ENCODE results near the gene SMAD9. TPM values are rescaled to one million over a fixed set of nuclear protein-coding genes. Genes with fewer than 3 reads are reported as not detected.
A peak's percentile ranks its signal among the peaks of the same experiment; 100 is the strongest.

The SMAD9 gene
- total RNA-seq, 1 experiment from 2014 or later, result 0.87 TPM

- Histone ChIP-seq H2AFZ (ENCODE audit: low read length) (no peak overlapping the region), H3K4me1 (ENCODE audit: insufficient read depth, low read length) (peaks cover 16% of the 10 kb centered on the region), H3K9me2 (replicated peaks; ENCODE audit: low read length) (no peaks in the 10 kb centered on the region), H3K27me3 (ENCODE audit: low read length) (no peaks in the 10 kb centered on the region), H3K27ac (ENCODE audit: low read length) (peak overlapping the region; percentile 60), H3K9me3 (ENCODE audit: low read length) (no peaks in the 10 kb centered on the region), H3K9ac (ENCODE audit: low read length) (no peak overlapping the region), H3K36me3 (ENCODE audit: low read depth, low read length) (no peaks in the 10 kb centered on the region), H3F3A (ENCODE audit: low read length, unreplicated experiment) (peaks cover 5% of the 10 kb centered on the region), H3K79me2 (ENCODE audit: low read length) (no peaks in the 10 kb centered on the region), H4K20me1 (ENCODE audit: low read length) (no peaks in the 10 kb centered on the region), H3K4me2 (ENCODE audit: low read length) (no peak overlapping the region), H3K4me3 (ENCODE audit: low read length) (no peak overlapping the region)
- BruUV-seq (replicated peaks), result no TSS peak
- TF ChIP-seq CTCF (conservative IDR thresholded peaks at IDR 0.05; ENCODE audit: low read depth, low read length) (no peak), EZH2phosphoT487 (IDR thresholded peaks at IDR 0.05; ENCODE audit: borderline replicate concordance, low read length) (no peak), EZH2 (IDR thresholded peaks at IDR 0.05; ENCODE audit: low read length, unreplicated experiment) (no peak)
- POLR2A ChIA-PET (ENCODE audit: unreplicated experiment), result no interaction called here
- ATAC-seq (peak; percentile 36), DNase-seq (peak; percentile 13)
- CTCF ChIA-PET, result no interaction called here
- intact Hi-C loops (cut with micrococcal nuclease), result loop anchor here (2.0 kb wide), 1 partner anchor 43 kb away; no protein-coding TSS in a partner anchor
Observed at GRCh38 chr13:36870050-36870692, 49.9 kb downstream of the SMAD9 start.

DNA sequence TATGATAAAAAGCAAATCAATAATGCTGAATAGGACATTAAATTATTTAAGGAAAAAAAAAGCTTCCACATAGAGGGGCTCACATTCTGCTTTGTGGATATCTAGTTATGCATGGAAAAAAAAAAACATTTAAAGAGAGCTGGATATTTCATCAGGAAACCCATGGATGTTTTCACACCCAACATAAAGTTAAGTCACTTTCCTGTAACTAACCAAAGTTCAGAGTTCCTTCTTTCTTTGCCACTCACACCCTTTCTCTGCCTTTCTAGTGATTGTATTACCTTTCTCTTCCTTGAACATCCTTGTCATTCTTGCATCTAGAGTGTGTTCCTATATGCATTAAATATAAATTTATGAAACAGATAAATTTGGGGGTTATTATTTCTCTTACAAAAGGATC is 53.8 kb downstream of the SMAD9 start:
- Histone ChIP-seq H3K36me3 (ENCODE audit: low read depth, low read length) (no peaks in the 10 kb centered on the region), H3K9me2 (replicated peaks; ENCODE audit: low read length) (no peaks in the 10 kb centered on the region), H3K27ac (ENCODE audit: low read length) (no peak overlapping the region), H3K4me2 (ENCODE audit: low read length) (no peak overlapping the region), H2AFZ (ENCODE audit: low read length) (no peak overlapping the region), H3K4me1 (ENCODE audit: insufficient read depth, low read length) (peaks cover 24% of the 10 kb centered on the region), H3K9ac (ENCODE audit: low read length) (no peak overlapping the region), H3F3A (ENCODE audit: low read length, unreplicated experiment) (peaks cover 5% of the 10 kb centered on the region), H3K4me3 (ENCODE audit: low read length) (no peak overlapping the region), H4K20me1 (ENCODE audit: low read length) (no peaks in the 10 kb centered on the region), H3K79me2 (ENCODE audit: low read length) (no peaks in the 10 kb centered on the region), H3K9me3 (ENCODE audit: low read length) (no peaks in the 10 kb centered on the region), H3K27me3 (ENCODE audit: low read length) (no peaks in the 10 kb centered on the region)
- TF ChIP-seq EZH2phosphoT487 (IDR thresholded peaks at IDR 0.05; ENCODE audit: borderline replicate concordance, low read length), result no peak
- TF ChIP-seq EZH2 (IDR thresholded peaks at IDR 0.05; ENCODE audit: low read length, unreplicated experiment), result no peak
- TF ChIP-seq CTCF (conservative IDR thresholded peaks at IDR 0.05; ENCODE audit: low read depth, low read length), result no peak
- DNase-seq, result no peak
- no TSS peak for BruUV-seq (replicated peaks)
- intact Hi-C loops (cut with micrococcal nuclease), result no loop called here
- POLR2A ChIA-PET (ENCODE audit: unreplicated experiment), result interaction anchor here (0.6 kb wide), 1 partner anchor 120 kb away, joined by 5 read pairs; no protein-coding TSS in a partner anchor
- no peak for ATAC-seq
- CTCF ChIA-PET, result no interaction called here

GRCh38 chr13:36865265-36865664 is 54.8 kb downstream of the SMAD9 start:
- intact Hi-C loops (cut with micrococcal nuclease), result no loop called here
- Histone ChIP-seq H3K9me2 (replicated peaks; ENCODE audit: low read length) (no peaks in the 10 kb centered on the region), H3K27ac (ENCODE audit: low read length) (no peak overlapping the region), H3K36me3 (ENCODE audit: low read depth, low read length) (no peaks in the 10 kb centered on the region), H3K79me2 (ENCODE audit: low read length) (no peaks in the 10 kb centered on the region), H3F3A (ENCODE audit: low read length, unreplicated experiment) (no peaks in the 10 kb centered on the region), H3K9ac (ENCODE audit: low read length) (no peak overlapping the region), H2AFZ (ENCODE audit: low read length) (no peak overlapping the region), H4K20me1 (ENCODE audit: low read length) (no peaks in the 10 kb centered on the region), H3K4me1 (ENCODE audit: insufficient read depth, low read length) (peaks cover 15% of the 10 kb centered on the region), H3K27me3 (ENCODE audit: low read length) (no peaks in the 10 kb centered on the region), H3K4me2 (ENCODE audit: low read length) (no peak overlapping the region), H3K9me3 (ENCODE audit: low read length) (no peaks in the 10 kb centered on the region), H3K4me3 (ENCODE audit: low read length) (no peak overlapping the region)
- DNase-seq (no peak), ATAC-seq (no peak)
- ChIA-PET CTCF (no interaction called here), POLR2A (ENCODE audit: unreplicated experiment) (no interaction called here)
- TF ChIP-seq EZH2phosphoT487 (IDR thresholded peaks at IDR 0.05; ENCODE audit: borderline replicate concordance, low read length) (no peak), CTCF (conservative IDR thresholded peaks at IDR 0.05; ENCODE audit: low read depth, low read length) (no peak), EZH2 (IDR thresholded peaks at IDR 0.05; ENCODE audit: low read length, unreplicated experiment) (no peak)
- BruUV-seq (replicated peaks), result no TSS peak
